AG09309 (cell line): ENCODE data around the gene PTH1R.

Experiments used
- DNase-seq: peaks from one replicate; pipeline ENCODE4 v3.0.0-alpha.2; 2010; ENCODE audit warnings: low read depth
- H3K4me3 ChIP-seq: 2 replicates; pipeline ENCODE4 v1.5.1; 2011; ENCODE audit warnings: mild to moderate bottlenecking, low read depth, low read length, moderate library complexity; ENCODE audit not compliant: control insufficient read depth
- TF ChIP-seq, protein P1 (sequence below): IDR thresholded peaks from 2 replicates; pipeline ENCODE4 v1.5.1; 2011; ENCODE audit warnings: mild to moderate bottlenecking, low read depth, low read length, inconsistent platforms; ENCODE audit not compliant: insufficient read depth, control insufficient read depth; ENCODE audit errors: missing control alignments

PTH1R gene

GRCh38 chr3:46905661-46906451 is 28.3 kb downstream of the PTH1R start:
- no peak for DNase-seq
- H3K4me3 ChIP-seq = no peak overlapping the region
- TF ChIP-seq, protein P1, sequence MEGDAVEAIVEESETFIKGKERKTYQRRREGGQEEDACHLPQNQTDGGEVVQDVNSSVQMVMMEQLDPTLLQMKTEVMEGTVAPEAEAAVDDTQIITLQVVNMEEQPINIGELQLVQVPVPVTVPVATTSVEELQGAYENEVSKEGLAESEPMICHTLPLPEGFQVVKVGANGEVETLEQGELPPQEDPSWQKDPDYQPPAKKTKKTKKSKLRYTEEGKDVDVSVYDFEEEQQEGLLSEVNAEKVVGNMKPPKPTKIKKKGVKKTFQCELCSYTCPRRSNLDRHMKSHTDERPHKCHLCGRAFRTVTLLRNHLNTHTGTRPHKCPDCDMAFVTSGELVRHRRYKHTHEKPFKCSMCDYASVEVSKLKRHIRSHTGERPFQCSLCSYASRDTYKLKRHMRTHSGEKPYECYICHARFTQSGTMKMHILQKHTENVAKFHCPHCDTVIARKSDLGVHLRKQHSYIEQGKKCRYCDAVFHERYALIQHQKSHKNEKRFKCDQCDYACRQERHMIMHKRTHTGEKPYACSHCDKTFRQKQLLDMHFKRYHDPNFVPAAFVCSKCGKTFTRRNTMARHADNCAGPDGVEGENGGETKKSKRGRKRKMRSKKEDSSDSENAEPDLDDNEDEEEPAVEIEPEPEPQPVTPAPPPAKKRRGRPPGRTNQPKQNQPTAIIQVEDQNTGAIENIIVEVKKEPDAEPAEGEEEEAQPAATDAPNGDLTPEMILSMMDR = no peak

- no peak overlapping the region for H3K4me3 ChIP-seq
- DNase-seq = no peak
- TF ChIP-seq, protein P1 = no peak
Observed at GRCh38 chr3:46906471-46907058, 29.0 kb downstream of the PTH1R start.

DNA sequence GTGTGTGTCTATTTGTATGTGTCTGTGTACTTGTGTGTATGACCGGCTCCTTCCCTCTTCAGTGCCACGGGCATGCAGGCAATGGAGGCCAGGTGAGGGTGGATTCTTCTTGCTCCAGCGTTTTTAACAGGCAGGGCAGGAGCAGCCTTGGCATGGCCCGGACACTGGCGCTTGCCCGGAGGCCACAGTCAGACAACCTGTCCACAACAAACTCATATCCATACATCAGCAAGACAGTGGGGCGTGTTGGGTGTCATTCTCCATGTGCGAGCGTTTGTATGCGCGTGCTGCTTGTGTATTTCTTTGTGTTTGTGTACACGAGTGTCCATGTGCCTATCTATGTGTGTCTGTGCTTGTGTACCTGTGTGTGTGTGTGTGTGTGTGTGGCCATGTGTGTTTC is 29.8 kb downstream of the PTH1R start:
- DNase-seq = no peak
- no peak overlapping the region for H3K4me3 ChIP-seq
- TF ChIP-seq, protein P1 = no peak

DNA sequence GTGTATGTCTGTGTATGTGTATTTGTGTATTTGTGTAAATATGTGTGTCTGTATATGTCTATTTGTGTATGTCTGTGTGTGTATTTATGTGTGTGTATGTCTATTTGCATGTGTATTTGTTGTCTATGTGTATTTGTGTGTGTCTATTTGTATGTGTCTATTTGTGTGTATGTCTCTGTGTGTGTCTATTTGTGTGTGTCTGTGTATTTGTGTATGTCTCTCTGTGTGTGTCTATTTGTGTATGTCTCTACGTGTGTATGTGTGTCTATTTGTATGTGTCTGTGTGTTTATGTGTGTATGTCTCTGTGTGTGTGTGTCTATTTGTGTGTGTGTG is 30.4 kb downstream of the PTH1R start:
- H3K4me3 ChIP-seq = no peak overlapping the region
- TF ChIP-seq, protein P1 = no peak
- no peak for DNase-seq

DNA sequence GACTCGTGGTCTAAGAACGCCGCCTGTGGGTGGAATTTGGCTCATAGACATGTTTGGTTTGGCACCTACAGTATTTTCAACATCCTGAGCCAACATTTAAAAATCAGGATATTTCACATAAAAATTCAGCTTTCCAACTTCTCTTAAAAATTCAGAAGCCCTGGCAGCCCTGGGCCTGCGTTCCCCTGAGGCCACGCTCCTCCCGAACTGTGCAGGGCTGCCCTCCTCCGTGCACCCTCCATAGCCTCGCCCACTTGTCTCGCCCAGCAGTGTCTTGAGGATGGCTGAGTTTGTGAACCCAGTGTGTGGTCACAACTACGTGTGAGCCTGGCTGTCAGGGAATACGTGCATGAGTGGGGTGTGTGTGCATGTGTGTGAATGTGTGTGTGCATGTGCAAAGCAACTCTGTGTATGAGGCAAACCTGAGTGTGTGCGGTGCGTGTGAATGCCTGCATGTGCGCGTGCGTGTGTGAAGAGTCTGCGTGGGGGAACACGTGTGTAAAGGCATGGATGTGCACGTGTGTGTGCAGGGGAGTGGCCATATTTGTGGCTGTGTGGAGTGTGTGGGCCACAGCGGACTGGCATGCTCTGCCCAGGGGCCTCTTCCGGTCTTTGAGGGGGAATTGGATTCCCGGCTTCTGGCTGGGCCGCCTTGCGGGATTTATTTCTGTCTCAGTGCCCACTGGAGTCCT is 30.9 kb downstream of the PTH1R start:
- TF ChIP-seq, protein P1 = peak; percentile 40
- peak; percentile 67 for DNase-seq

GRCh38 chr3:46908986-46909534 is 31.5 kb downstream of the PTH1R start:
- TF ChIP-seq, protein P1 = no peak
- no peak overlapping the region for H3K4me3 ChIP-seq
- DNase-seq = no peak

More for the DNA sequence above, 30.9 kb downstream of the PTH1R start:
- H3K4me3 ChIP-seq = no peak overlapping the region
